Measurements from ENCODE around the gene FAM9C. TPM values are rescaled to one million over a fixed set of nuclear protein-coding genes. Genes with fewer than 3 reads are reported as not detected.

Gene FAM9C
- total and polyA plus RNA-seq, 9 of the 15 experiments (the other 6 are each of a cell fraction or from before 2014, with no cell fraction given): not detected

DNA sequence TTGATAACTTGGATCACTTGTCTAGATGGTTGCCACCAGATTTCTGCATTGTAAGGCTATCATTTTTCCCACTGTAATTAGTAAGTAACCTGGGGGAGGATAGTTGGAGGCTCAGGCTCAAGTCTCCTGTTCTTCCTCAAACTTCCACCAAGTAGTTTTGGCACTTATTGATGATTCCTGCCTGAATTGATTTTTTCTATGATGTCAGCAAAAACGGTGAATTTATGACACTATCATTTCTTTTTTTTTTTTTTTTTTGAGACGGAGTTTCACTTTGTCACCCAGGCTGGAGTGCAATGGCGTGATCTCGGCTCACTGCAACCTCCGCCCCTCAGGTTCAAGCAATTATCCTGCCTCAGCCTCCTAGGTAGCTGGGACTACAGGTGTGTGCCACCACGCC lies 57.1 kb downstream of the FAM9C start (continued):
- TF ChIP-seq, protein P1, sequence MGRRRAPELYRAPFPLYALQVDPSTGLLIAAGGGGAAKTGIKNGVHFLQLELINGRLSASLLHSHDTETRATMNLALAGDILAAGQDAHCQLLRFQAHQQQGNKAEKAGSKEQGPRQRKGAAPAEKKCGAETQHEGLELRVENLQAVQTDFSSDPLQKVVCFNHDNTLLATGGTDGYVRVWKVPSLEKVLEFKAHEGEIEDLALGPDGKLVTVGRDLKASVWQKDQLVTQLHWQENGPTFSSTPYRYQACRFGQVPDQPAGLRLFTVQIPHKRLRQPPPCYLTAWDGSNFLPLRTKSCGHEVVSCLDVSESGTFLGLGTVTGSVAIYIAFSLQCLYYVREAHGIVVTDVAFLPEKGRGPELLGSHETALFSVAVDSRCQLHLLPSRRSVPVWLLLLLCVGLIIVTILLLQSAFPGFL (CRISPR knock-in tag; IDR thresholded peaks at IDR 0.05): no peak
- TF ChIP-seq, protein P2, sequence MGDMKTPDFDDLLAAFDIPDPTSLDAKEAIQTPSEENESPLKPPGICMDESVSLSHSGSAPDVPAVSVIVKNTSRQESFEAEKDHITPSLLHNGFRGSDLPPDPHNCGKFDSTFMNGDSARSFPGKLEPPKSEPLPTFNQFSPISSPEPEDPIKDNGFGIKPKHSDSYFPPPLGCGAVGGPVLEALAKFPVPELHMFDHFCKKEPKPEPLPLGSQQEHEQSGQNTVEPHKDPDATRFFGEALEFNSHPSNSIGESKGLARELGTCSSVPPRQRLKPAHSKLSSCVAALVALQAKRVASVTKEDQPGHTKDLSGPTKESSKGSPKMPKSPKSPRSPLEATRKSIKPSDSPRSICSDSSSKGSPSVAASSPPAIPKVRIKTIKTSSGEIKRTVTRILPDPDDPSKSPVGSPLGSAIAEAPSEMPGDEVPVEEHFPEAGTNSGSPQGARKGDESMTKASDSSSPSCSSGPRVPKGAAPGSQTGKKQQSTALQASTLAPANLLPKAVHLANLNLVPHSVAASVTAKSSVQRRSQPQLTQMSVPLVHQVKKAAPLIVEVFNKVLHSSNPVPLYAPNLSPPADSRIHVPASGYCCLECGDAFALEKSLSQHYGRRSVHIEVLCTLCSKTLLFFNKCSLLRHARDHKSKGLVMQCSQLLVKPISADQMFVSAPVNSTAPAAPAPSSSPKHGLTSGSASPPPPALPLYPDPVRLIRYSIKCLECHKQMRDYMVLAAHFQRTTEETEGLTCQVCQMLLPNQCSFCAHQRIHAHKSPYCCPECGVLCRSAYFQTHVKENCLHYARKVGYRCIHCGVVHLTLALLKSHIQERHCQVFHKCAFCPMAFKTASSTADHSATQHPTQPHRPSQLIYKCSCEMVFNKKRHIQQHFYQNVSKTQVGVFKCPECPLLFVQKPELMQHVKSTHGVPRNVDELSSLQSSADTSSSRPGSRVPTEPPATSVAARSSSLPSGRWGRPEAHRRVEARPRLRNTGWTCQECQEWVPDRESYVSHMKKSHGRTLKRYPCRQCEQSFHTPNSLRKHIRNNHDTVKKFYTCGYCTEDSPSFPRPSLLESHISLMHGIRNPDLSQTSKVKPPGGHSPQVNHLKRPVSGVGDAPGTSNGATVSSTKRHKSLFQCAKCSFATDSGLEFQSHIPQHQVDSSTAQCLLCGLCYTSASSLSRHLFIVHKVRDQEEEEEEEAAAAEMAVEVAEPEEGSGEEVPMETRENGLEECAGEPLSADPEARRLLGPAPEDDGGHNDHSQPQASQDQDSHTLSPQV (IDR thresholded peaks at IDR 0.05): no peak
- TF ChIP-seq ZNF316 (IDR thresholded peaks at IDR 0.05): peak; percentile 94
- TF ChIP-seq PPARD (CRISPR knock-in tag; IDR thresholded peaks at IDR 0.05): no peak
- no peak for TF ChIP-seq XRCC4 (IDR thresholded peaks at IDR 0.05; ENCODE audit: extremely low read depth, insufficient read depth, insufficient read length)
- no peak for TF ChIP-seq BMI1 (IDR thresholded peaks at IDR 0.05; ENCODE audit: low read length)
- TF ChIP-seq, protein P3, sequence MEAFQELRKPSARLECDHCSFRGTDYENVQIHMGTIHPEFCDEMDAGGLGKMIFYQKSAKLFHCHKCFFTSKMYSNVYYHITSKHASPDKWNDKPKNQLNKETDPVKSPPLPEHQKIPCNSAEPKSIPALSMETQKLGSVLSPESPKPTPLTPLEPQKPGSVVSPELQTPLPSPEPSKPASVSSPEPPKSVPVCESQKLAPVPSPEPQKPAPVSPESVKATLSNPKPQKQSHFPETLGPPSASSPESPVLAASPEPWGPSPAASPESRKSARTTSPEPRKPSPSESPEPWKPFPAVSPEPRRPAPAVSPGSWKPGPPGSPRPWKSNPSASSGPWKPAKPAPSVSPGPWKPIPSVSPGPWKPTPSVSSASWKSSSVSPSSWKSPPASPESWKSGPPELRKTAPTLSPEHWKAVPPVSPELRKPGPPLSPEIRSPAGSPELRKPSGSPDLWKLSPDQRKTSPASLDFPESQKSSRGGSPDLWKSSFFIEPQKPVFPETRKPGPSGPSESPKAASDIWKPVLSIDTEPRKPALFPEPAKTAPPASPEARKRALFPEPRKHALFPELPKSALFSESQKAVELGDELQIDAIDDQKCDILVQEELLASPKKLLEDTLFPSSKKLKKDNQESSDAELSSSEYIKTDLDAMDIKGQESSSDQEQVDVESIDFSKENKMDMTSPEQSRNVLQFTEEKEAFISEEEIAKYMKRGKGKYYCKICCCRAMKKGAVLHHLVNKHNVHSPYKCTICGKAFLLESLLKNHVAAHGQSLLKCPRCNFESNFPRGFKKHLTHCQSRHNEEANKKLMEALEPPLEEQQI (IDR thresholded peaks at IDR 0.05): no peak
- TF ChIP-seq MAFG (tag; conservative IDR thresholded peaks at IDR 0.05): peak; percentile 71
- no peak for TF ChIP-seq CCNT2 (IDR thresholded peaks at IDR 0.05; ENCODE audit: borderline replicate concordance, extremely low read depth, insufficient read length, low read depth, low read length)
- TF ChIP-seq, protein P4, sequence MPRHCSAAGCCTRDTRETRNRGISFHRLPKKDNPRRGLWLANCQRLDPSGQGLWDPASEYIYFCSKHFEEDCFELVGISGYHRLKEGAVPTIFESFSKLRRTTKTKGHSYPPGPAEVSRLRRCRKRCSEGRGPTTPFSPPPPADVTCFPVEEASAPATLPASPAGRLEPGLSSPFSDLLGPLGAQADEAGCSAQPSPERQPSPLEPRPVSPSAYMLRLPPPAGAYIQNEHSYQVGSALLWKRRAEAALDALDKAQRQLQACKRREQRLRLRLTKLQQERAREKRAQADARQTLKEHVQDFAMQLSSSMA (CRISPR knock-in tag; IDR thresholded peaks at IDR 0.05): no peak
- TF ChIP-seq ZFP1 (CRISPR knock-in tag; IDR thresholded peaks at IDR 0.05): no peak
- TF ChIP-seq C11orf30 (IDR thresholded peaks at IDR 0.05; ENCODE audit: low read depth): peak; percentile 78
- TF ChIP-seq, protein P5, sequence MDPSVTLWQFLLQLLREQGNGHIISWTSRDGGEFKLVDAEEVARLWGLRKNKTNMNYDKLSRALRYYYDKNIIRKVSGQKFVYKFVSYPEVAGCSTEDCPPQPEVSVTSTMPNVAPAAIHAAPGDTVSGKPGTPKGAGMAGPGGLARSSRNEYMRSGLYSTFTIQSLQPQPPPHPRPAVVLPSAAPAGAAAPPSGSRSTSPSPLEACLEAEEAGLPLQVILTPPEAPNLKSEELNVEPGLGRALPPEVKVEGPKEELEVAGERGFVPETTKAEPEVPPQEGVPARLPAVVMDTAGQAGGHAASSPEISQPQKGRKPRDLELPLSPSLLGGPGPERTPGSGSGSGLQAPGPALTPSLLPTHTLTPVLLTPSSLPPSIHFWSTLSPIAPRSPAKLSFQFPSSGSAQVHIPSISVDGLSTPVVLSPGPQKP (CRISPR knock-in tag; IDR thresholded peaks at IDR 0.05): no peak
- TF ChIP-seq, protein P6, sequence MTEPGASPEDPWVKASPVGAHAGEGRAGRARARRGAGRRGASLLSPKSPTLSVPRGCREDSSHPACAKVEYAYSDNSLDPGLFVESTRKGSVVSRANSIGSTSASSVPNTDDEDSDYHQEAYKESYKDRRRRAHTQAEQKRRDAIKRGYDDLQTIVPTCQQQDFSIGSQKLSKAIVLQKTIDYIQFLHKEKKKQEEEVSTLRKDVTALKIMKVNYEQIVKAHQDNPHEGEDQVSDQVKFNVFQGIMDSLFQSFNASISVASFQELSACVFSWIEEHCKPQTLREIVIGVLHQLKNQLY (CRISPR knock-in tag; conservative IDR thresholded peaks at IDR 0.05): no peak
- no peak for TF ChIP-seq IRF2 (CRISPR knock-in tag; IDR thresholded peaks at IDR 0.05)
- no peak for TF ChIP-seq HDAC3 (IDR thresholded peaks at IDR 0.05; ENCODE audit: borderline replicate concordance, partially characterized antibody)
